Nephron progenitor cell (in vitro differentiated cells): ENCODE results near the gene ZNF549.

ENCODE experiments used
- DNase-seq: peaks from one replicate; pipeline ENCODE4 v3.0.0; 2021
- H3K27ac Mint-ChIP-seq: 2 replicates; pipeline ENCODE4 v1.8.0; 2021; ENCODE audit warnings: mild to moderate bottlenecking, moderate library complexity, mixed read lengths
- H3K27me3 Mint-ChIP-seq: 2 replicates; pipeline ENCODE4 v1.8.0; 2021; ENCODE audit warnings: mild to moderate bottlenecking, low read depth, mixed read lengths; ENCODE audit not compliant: poor library complexity
- H3K36me3 Mint-ChIP-seq: 2 replicates; pipeline ENCODE4 v1.8.0; 2021; ENCODE audit warnings: low read depth, mixed read lengths
- H3K4me1 Mint-ChIP-seq: 2 replicates; pipeline ENCODE4 v1.8.0; 2021; ENCODE audit warnings: mixed read lengths
- H3K4me3 Mint-ChIP-seq: 2 replicates; pipeline ENCODE4 v1.8.0; 2021; ENCODE audit warnings: mild to moderate bottlenecking, moderate library complexity, mixed read lengths
- H3K9me3 Mint-ChIP-seq: 2 replicates; pipeline ENCODE4 v1.8.0; 2021; ENCODE audit warnings: mild to moderate bottlenecking, moderate library complexity, mixed read lengths
- TF ChIP-seq, protein P1 (sequence below): fragments of 200-600 bp; sonication (generic); IDR thresholded peaks from 2 replicates; pipeline ENCODE4 v1.5.0; 2021; ENCODE audit warnings: antibody characterized with exemption

Gene ZNF549

DNA sequence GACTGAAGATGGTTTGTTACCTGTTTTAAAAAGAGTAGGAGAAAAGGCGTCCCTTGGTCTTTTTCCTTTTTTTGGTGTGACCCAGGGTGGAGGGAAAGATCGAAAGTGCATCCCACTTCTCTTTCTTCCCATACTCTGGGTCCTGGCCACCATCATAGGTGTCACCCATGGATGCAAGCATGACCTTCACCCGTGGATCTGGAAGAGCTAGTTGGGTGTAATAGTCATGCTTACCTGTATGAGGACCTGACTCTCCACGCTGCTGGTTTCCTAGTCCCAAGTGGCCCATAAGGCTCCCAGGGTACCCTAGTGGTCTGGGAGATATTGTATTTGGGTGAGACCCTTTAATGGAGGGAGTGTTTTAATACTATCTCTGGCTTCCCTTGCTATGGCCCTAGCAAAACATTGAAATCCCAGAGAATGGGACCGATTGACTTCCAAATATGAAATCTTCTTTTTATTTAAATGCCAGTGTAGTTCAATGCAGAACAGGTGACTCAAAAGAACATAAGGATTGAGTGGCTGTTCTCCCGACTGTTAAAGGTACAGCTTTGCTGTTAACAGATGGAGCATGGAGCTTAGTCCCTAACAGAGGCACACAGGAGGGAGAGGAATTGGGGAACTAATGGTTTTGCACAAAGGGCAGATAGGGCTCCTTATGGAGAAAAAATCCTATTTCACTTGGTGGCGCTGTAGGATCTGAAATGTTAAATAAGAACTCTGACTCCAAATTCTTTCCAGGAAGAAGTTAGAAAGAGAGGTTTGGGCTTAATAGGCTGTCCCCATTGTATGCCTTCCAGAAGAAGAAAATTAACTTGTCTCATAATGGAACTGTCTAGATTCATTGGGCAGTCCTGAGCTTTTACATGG is 39.5 kb downstream of the ZNF549 start:
- DNase-seq: no peak
- H3K27ac Mint-ChIP-seq: no peak overlapping the region
- H3K27me3 Mint-ChIP-seq: peaks cover 7% of the 10 kb centered on the region
- no peak overlapping the region for H3K4me3 Mint-ChIP-seq
- no peaks in the 10 kb centered on the region for H3K4me1 Mint-ChIP-seq
- TF ChIP-seq, protein P1, sequence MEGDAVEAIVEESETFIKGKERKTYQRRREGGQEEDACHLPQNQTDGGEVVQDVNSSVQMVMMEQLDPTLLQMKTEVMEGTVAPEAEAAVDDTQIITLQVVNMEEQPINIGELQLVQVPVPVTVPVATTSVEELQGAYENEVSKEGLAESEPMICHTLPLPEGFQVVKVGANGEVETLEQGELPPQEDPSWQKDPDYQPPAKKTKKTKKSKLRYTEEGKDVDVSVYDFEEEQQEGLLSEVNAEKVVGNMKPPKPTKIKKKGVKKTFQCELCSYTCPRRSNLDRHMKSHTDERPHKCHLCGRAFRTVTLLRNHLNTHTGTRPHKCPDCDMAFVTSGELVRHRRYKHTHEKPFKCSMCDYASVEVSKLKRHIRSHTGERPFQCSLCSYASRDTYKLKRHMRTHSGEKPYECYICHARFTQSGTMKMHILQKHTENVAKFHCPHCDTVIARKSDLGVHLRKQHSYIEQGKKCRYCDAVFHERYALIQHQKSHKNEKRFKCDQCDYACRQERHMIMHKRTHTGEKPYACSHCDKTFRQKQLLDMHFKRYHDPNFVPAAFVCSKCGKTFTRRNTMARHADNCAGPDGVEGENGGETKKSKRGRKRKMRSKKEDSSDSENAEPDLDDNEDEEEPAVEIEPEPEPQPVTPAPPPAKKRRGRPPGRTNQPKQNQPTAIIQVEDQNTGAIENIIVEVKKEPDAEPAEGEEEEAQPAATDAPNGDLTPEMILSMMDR: no peak
- peaks cover 99% of the 10 kb centered on the region for H3K9me3 Mint-ChIP-seq
- H3K36me3 Mint-ChIP-seq: peaks cover 32% of the 10 kb centered on the region

DNA sequence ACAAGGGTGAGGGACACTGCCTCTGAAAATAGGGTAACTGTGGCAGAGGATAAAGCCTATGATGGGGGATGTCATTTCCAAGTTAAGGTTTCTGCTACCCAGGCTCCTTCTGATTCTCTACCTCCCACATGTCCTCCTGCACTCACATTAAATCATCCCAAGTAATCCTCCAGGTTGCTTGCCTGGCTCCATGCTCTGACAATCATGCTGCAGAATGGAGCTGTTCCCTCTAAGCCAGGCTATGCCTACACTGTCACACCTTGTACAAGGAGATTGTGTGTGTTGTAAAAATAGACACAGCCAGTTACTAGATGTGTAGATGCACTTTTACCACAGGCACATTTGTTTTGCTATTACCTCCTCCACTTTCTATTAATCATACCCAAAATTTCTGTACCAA is 43.6 kb downstream of the ZNF549 start:
- H3K27me3 Mint-ChIP-seq: peaks cover 5% of the 10 kb centered on the region
- H3K27ac Mint-ChIP-seq: no peak overlapping the region
- H3K9me3 Mint-ChIP-seq: peaks cover 100% of the 10 kb centered on the region
- TF ChIP-seq, protein P1: no peak
- no peak for DNase-seq
- H3K4me1 Mint-ChIP-seq: no peaks in the 10 kb centered on the region
- H3K36me3 Mint-ChIP-seq: peaks cover 69% of the 10 kb centered on the region
- no peak overlapping the region for H3K4me3 Mint-ChIP-seq

DNA sequence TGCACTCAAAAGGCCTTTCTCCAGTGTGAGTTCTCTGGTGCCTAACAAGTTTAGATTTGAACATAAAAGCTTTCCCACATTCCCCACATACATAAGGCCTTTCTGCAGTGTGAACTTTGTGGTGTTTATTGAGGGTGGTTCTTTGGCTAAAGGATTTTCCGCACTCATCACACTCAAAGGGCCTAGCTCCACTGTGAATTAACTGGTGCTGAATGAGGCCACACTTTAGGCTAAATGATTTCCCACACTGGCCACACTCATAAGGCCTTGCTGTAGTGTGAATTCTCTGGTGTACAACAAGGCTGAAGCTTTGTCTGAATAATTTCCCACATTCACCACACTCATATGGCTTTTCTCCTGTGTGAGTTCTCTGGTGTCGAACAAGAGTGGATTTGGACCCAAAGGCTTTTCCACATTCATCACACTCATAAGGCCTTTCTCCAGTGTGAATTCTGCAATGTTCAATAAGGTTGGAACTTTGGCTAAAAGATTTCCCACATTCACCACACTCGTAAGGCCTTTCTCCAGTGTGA is 45.3 kb downstream of the ZNF549 start:
- Mint-ChIP-seq H3K27ac (no peak overlapping the region), H3K36me3 (peaks cover 87% of the 10 kb centered on the region), H3K4me1 (peaks cover under 1% of the 10 kb centered on the region), H3K27me3 (peaks cover 5% of the 10 kb centered on the region), H3K9me3 (peaks cover 100% of the 10 kb centered on the region), H3K4me3 (no peak overlapping the region)
- DNase-seq: no peak
- TF ChIP-seq, protein P1: no peak

DNA sequence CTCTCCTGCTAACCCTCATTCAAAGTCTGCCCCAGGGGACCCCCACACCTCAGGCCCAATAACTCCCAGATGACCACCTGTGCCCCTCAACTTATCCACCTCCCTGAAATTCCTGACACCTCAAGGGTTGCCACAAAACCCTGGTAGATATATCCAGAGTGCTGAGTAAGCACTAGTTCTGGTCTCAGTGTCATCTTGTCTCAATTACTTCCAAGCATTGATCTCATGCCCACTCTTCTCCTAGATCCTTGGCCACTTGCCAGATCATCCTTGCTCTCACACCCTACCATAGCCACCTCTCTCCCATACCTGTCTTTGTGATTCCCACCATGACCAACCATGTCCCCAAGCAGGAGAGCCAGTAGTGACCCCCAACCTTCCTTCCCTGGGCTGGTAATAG is 49.5 kb downstream of the ZNF549 start:
- Mint-ChIP-seq H3K4me3 (peak overlapping the region; percentile 56), H3K9me3 (peaks cover 99% of the 10 kb centered on the region), H3K27me3 (peaks cover 16% of the 10 kb centered on the region), H3K27ac (no peak overlapping the region), H3K4me1 (peaks cover 9% of the 10 kb centered on the region), H3K36me3 (peaks cover 78% of the 10 kb centered on the region)
- no peak for DNase-seq
- TF ChIP-seq, protein P1: no peak

DNA sequence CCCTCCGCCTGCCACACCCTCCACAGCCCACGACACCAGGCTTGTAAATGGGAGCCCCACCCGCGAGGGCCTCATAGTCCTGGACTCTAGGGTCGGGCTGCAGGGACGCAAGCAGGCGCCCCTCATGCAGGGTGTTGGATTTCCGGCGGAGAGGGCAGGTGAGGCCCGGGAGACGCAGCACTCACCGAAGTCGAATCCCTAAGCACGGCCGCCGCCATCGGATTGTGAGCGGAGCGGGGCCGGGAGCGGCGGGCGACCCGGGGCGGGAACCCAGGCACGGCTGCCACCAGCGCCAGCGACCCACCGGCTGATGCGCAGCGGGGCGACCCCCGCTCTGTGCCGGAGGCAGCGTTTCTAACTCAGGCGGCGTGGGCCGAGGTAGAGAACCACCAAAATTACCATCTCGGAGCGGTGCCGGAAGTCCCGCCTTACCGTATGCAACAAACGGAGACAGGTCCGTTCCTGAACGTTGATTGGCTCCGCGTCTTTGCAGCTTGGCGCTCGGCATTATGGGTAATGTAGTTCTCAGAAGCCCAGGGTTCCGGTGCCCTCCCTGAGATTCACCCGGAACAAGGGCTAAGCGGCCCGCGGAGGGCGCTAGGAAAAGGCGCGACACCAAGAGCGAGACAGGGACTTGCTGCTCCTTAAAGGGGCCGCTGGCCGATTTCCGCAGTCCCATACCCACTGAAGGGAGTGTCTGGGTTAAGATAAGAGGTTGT is 51.5 kb downstream of the ZNF549 start, which contains the start of gene ZNF416:
Gene ZNF416 (minus strand): TSS at position 425 of the 719 bp plus-strand sequence. CDS start 207 bp downstream, at position 218.
- H3K27me3 Mint-ChIP-seq: peaks cover 27% of the 10 kb centered on the region
- H3K4me1 Mint-ChIP-seq: peaks cover 11% of the 10 kb centered on the region
- peaks cover 98% of the 10 kb centered on the region for H3K9me3 Mint-ChIP-seq
- H3K27ac Mint-ChIP-seq: no peak within 1 kb of the TSS
- peak within 1 kb of the TSS; percentile 86 for H3K4me3 Mint-ChIP-seq
- DNase-seq: peak; percentile 92
- TF ChIP-seq, protein P1: no peak
- peaks cover 66% of the 10 kb centered on the region for H3K36me3 Mint-ChIP-seq
